Trophoblast cell (in vitro differentiated cells and primary cell): ENCODE results near the gene TRPV4.
A peak's percentile ranks its signal among the peaks of the same experiment; 100 is the strongest.

Experiments
- DNase-seq, 2 donors: peaks; one replicate each; pipeline ENCODE4 v3.0.0-alpha.2; 2016
- H2AFZ ChIP-seq: 2 replicates; pipeline ENCODE4 v1.6.1; 2013; ENCODE audit warnings: low read length, moderate library complexity, mild to moderate bottlenecking; ENCODE audit not compliant: insufficient read depth, poor library complexity
- H2AK5ac ChIP-seq: 2 replicates; pipeline ENCODE4 v1.6.1; 2013; ENCODE audit warnings: mild to moderate bottlenecking, low read length
- H2BK120ac ChIP-seq: 2 replicates; pipeline ENCODE4 v1.6.1; 2013; ENCODE audit warnings: low read length, mild to moderate bottlenecking, moderate library complexity; ENCODE audit not compliant: insufficient read depth, poor library complexity
- H2BK12ac ChIP-seq: 2 replicates; pipeline ENCODE4 v1.6.1; 2013; ENCODE audit warnings: mild to moderate bottlenecking, low read length, moderate library complexity
- H2BK5ac ChIP-seq: 2 replicates; pipeline ENCODE4 v1.6.1; 2013; ENCODE audit warnings: low read length, low read depth, moderate library complexity, mild to moderate bottlenecking; ENCODE audit not compliant: poor library complexity
- H3K14ac ChIP-seq: 2 replicates; pipeline ENCODE4 v1.6.1; 2013; ENCODE audit warnings: mild to moderate bottlenecking, low read length
- H3K18ac ChIP-seq: 2 replicates; pipeline ENCODE4 v1.6.1; 2013; ENCODE audit warnings: mild to moderate bottlenecking, low read length
- H3K23ac ChIP-seq: 2 replicates; pipeline ENCODE4 v1.6.1; 2013; ENCODE audit warnings: low read length
- H3K27ac ChIP-seq: 2 replicates; pipeline ENCODE4 v1.5.1; 2013; ENCODE audit warnings: low read depth, mild to moderate bottlenecking, inconsistent platforms, low read length, moderate library complexity
- H3K27me3 ChIP-seq: 2 replicates; pipeline ENCODE4 v1.6.1; 2013; ENCODE audit warnings: inconsistent platforms, mild to moderate bottlenecking, low read length, moderate library complexity; ENCODE audit not compliant: insufficient read depth
- H3K36me3 ChIP-seq, 2 experiments: 1 replicate in 1 of 2; 2 replicates in 1 of 2; pipeline ENCODE4 v1.6.1; 2013; ENCODE audit warnings: low read length in 2 of 2, mild to moderate bottlenecking in 2 of 2, moderate library complexity in 1 of 2; ENCODE audit not compliant: insufficient read depth in 2 of 2, control insufficient read depth in 1 of 2
- H3K4ac ChIP-seq: 2 replicates; pipeline ENCODE4 v1.6.1; 2013; ENCODE audit warnings: low read depth, mild to moderate bottlenecking, low read length, moderate library complexity
- H3K4me1 ChIP-seq, 2 experiments: 1 replicate in 1 of 2; 2 replicates in 1 of 2; pipeline ENCODE4 v1.6.1; 2013; ENCODE audit warnings: low read length in 2 of 2, mild to moderate bottlenecking in 2 of 2, moderate library complexity in 1 of 2; ENCODE audit not compliant: insufficient read depth in 2 of 2, control insufficient read depth in 1 of 2
- H3K4me2 ChIP-seq: 2 replicates; pipeline ENCODE4 v1.6.1; 2013; ENCODE audit warnings: inconsistent platforms, mild to moderate bottlenecking, low read length, moderate library complexity
- H3K4me3 ChIP-seq: 2 replicates; pipeline ENCODE4 v1.5.1; 2013; ENCODE audit warnings: mild to moderate bottlenecking, low read depth, low read length, inconsistent platforms
- H3K79me1 ChIP-seq: one replicate; pipeline ENCODE4 v1.6.1; 2013; ENCODE audit warnings: low read length
- H3K79me2 ChIP-seq: 2 replicates; pipeline ENCODE4 v1.6.1; 2013; ENCODE audit warnings: low read length, mild to moderate bottlenecking; ENCODE audit not compliant: control insufficient read depth, insufficient read depth, poor library complexity
- H3K9ac ChIP-seq: 2 replicates; pipeline ENCODE4 v1.6.1; 2013; ENCODE audit warnings: mild to moderate bottlenecking, low read length
- H3K9me3 ChIP-seq: 2 replicates; pipeline ENCODE4 v1.6.1; 2013; ENCODE audit warnings: low read depth, mild to moderate bottlenecking, control low read depth, inconsistent platforms, low read length; ENCODE audit not compliant: insufficient read depth
- H4K12ac ChIP-seq: 2 replicates; pipeline ENCODE4 v1.6.1; 2013; ENCODE audit warnings: low read depth, mild to moderate bottlenecking, low read length, moderate library complexity
- H4K8ac ChIP-seq: 2 replicates; pipeline ENCODE4 v1.6.1; 2013; ENCODE audit warnings: low read depth, mild to moderate bottlenecking, low read length, moderate library complexity
- H4K91ac ChIP-seq: one replicate; pipeline ENCODE4 v1.6.1; 2013; ENCODE audit warnings: low read depth, mild to moderate bottlenecking, low read length, moderate library complexity
- WGBS: extraction: QIAGEN DNeasy Blood & Tissue Kit; methylation state at CpG from one replicate; pipeline ENCODE4 v1.1.7; 2013; ENCODE audit warnings: missing lambda C conversion rate; ENCODE audit not compliant: insufficient read length, insufficient coverage; ENCODE audit errors: extremely low coverage; 5-methylcytosine and 5-hydroxymethylcytosine counted together

TRPV4 gene

DNA sequence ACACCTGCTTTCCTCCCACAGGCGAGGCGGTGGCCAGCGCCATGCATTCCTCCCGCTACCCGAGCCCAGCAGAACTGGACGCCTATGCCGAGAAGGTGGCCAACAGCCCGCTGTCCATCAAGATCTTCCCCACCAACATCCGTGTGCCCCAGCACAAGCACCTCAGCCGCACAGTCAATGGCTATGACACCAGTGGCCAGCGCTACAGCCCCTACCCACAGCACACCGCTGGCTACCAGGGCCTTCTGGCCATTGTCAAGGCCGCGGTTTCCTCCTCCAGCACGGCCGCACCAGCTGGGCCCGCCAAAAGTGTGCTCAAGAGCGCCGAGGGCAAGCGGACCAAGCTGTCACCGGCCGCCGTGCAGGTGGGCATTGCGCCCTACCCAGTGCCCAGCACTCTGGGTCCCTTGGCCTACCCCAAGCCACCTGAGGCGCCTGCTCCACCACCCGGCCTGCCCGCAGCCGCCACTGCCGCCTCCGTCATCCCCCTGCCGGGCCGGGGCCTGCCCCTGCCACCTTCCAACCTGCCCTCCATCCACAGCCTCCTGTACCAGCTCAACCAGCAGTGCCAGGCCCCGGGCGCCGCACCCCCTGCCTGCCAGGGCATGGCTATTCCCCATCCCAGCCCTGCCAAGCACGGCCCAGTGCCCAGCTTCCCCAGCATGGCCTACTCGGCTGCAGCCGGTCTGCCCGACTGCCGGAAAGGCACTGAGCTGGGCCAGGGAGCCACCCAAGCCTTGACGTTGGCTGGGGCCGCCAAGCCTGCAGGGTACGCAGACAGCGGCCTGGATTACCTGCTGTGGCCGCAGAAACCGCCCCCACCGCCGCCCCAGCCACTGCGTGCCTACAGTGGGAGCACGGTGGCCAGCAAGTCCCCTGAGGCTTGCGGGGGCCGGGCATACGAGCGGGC lies 65.0 kb downstream of the TRPV4 start:
- H3K36me3 ChIP-seq: no peaks in the 10 kb centered on the region
- no CpG with 5 or more reads among the region's 54 CpGs for WGBS

DNA sequence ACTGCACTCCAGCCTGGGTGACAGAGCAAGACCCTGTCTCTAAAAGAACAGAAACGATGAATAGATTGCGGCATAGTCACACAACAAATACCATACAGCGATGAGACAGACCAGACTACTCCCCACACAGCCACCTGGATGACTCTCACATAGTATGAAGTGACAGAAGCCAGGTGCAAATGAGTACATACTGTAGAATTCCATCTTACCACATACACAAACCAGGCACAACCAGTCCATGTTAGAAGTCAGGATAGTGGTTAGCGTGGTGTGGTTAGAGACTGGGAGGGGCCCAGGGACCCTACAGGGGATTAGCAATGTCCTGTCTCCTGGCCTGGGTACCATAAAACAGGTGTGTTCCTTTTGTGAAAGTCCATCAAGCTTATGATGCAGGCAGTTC lies 65.7 kb downstream of the TRPV4 start:
- H4K8ac ChIP-seq: no peak overlapping the region
- no peaks in the 10 kb centered on the region for H3K27me3 ChIP-seq
- no peak overlapping the region for H3K4ac ChIP-seq
- H3K23ac ChIP-seq: no peak overlapping the region
- no peaks in the 10 kb centered on the region for H3K36me3 ChIP-seq
- H3K79me1 ChIP-seq: no peaks in the 10 kb centered on the region
- H3K4me2 ChIP-seq: no peak overlapping the region
- H3K14ac ChIP-seq: no peak overlapping the region
- DNase-seq: peak; percentile 72 to 78
- H2AK5ac ChIP-seq: no peak overlapping the region
- H2BK5ac ChIP-seq: no peak overlapping the region
- H3K9ac ChIP-seq: no peak overlapping the region
- no CpG with 5 or more reads among the region's 4 CpGs for WGBS
- no peak overlapping the region for H3K18ac ChIP-seq
- peaks cover 6% of the 10 kb centered on the region for H3K9me3 ChIP-seq
- H3K79me2 ChIP-seq: no peaks in the 10 kb centered on the region
- H3K4me3 ChIP-seq: no peak overlapping the region
- H4K91ac ChIP-seq: no peak overlapping the region
- H3K27ac ChIP-seq: no peak overlapping the region
- H4K12ac ChIP-seq: no peak overlapping the region
- no peak overlapping the region for H2AFZ ChIP-seq
- H2BK120ac ChIP-seq: no peak overlapping the region
- H2BK12ac ChIP-seq: no peak overlapping the region
- H3K4me1 ChIP-seq: peaks cover 0 to 5% of the 10 kb centered on the region in 2 experiments

More for the DNA sequence above, 65.0 kb downstream of the TRPV4 start:
- peak overlapping the region; percentile 4 for H4K91ac ChIP-seq
- H3K79me2 ChIP-seq: no peaks in the 10 kb centered on the region
- no peak overlapping the region for H2AFZ ChIP-seq
- no peak for DNase-seq
- no peak overlapping the region for H3K4me2 ChIP-seq
- H3K27me3 ChIP-seq: no peaks in the 10 kb centered on the region
- peak overlapping the region; percentile 27 for H2BK12ac ChIP-seq
- H3K14ac ChIP-seq: no peak overlapping the region
- H2BK120ac ChIP-seq: no peak overlapping the region
- no peak overlapping the region for H3K9ac ChIP-seq
- peaks cover 0 to 5% of the 10 kb centered on the region in 2 experiments for H3K4me1 ChIP-seq
- no peak overlapping the region for H2BK5ac ChIP-seq
- peak overlapping the region; percentile 18 for H3K4me3 ChIP-seq
- H3K18ac ChIP-seq: no peak overlapping the region
- H3K4ac ChIP-seq: no peak overlapping the region
- H2AK5ac ChIP-seq: no peak overlapping the region
- no peak overlapping the region for H4K12ac ChIP-seq
- H3K27ac ChIP-seq: no peak overlapping the region
- H3K23ac ChIP-seq: no peak overlapping the region
- H3K9me3 ChIP-seq: peaks cover 3% of the 10 kb centered on the region
- no peaks in the 10 kb centered on the region for H3K79me1 ChIP-seq
- H4K8ac ChIP-seq: no peak overlapping the region

DNA sequence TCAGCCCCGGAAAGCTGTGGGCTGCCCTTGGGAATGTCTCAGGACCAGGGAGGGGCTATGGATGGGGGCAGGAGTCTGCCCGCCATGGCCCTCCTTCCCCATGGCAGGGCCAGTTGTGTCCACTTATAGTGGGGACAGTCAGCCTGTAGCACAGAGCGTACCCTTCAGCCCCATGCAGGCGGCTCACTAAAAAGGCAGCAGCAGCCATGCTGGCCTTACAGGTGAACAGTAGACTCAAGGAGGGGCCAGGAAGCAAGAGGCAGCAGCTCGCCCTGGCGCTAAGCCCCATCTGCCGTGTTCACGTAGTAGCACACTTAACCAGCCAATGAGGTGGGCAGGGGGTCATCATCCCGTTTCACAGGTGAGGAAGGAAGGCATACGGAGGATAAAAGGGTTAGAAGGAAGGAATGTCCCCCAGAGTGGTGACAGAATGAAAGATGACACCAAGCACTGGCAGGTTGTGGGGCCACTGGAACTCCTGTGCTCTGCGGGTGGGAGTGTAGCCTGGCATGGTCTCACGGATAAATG lies 66.9 kb downstream of the TRPV4 start:
- peaks cover 0 to 5% of the 10 kb centered on the region in 2 experiments for H3K4me1 ChIP-seq
- no CpG with 5 or more reads among the region's 12 CpGs for WGBS
- H3K9me3 ChIP-seq: peaks cover 6% of the 10 kb centered on the region
- H2BK5ac ChIP-seq: no peak overlapping the region
- H2BK12ac ChIP-seq: no peak overlapping the region
- H3K14ac ChIP-seq: no peak overlapping the region
- H3K27ac ChIP-seq: no peak overlapping the region
- no peak overlapping the region for H3K4me3 ChIP-seq
- no peak overlapping the region for H4K12ac ChIP-seq
- no peaks in the 10 kb centered on the region for H3K79me2 ChIP-seq
- no peak overlapping the region for H3K4ac ChIP-seq
- no peak overlapping the region for H3K23ac ChIP-seq
- no peaks in the 10 kb centered on the region for H3K36me3 ChIP-seq
- no peak overlapping the region for H3K4me2 ChIP-seq
- no peak overlapping the region for H2AK5ac ChIP-seq
- no peak for DNase-seq
- no peak overlapping the region for H4K91ac ChIP-seq
- H4K8ac ChIP-seq: no peak overlapping the region
- H2AFZ ChIP-seq: no peak overlapping the region
- H3K18ac ChIP-seq: no peak overlapping the region
- H3K27me3 ChIP-seq: no peaks in the 10 kb centered on the region
- no peaks in the 10 kb centered on the region for H3K79me1 ChIP-seq
- no peak overlapping the region for H2BK120ac ChIP-seq
- H3K9ac ChIP-seq: no peak overlapping the region

DNA sequence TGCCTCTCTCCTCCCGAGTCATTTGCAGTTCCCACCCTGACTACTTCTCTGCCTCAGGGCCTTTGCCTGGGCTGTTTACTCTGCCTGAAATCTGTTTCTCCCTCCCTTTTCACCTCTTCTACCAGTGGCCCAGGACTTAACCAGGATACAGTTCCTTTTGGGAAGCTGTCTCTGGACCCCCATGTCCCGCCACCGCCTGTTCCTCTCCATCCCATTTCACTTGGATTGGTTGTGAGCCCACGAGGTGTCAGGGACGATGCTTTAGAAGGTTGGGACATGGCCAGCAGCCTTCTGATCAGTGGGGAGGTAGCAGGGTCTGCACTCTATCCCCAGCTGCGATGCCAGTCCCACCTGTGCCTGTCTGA lies 67.8 kb downstream of the TRPV4 start:
- H4K91ac ChIP-seq: no peak overlapping the region
- no peak overlapping the region for H4K8ac ChIP-seq
- peaks cover 6% of the 10 kb centered on the region for H3K9me3 ChIP-seq
- H3K9ac ChIP-seq: no peak overlapping the region
- H3K14ac ChIP-seq: no peak overlapping the region
- H3K23ac ChIP-seq: no peak overlapping the region
- peaks cover 0 to 5% of the 10 kb centered on the region in 2 experiments for H3K4me1 ChIP-seq
- no peak overlapping the region for H3K4me3 ChIP-seq
- no peak overlapping the region for H2BK5ac ChIP-seq
- no peaks in the 10 kb centered on the region for H3K79me2 ChIP-seq
- H2AFZ ChIP-seq: no peak overlapping the region
- H2BK120ac ChIP-seq: no peak overlapping the region
- no peak overlapping the region for H3K4me2 ChIP-seq
- no peak overlapping the region for H3K4ac ChIP-seq
- no peaks in the 10 kb centered on the region for H3K27me3 ChIP-seq
- DNase-seq: no peak
- H4K12ac ChIP-seq: no peak overlapping the region
- no CpG with 5 or more reads among the region's 6 CpGs for WGBS
- no peak overlapping the region for H2AK5ac ChIP-seq
- H3K36me3 ChIP-seq: no peaks in the 10 kb centered on the region
- no peak overlapping the region for H3K27ac ChIP-seq
- no peak overlapping the region for H2BK12ac ChIP-seq
- H3K79me1 ChIP-seq: no peaks in the 10 kb centered on the region
- H3K18ac ChIP-seq: no peak overlapping the region
